Glomerular endothelial cell (primary cell): Measurements from ENCODE around the gene TMX3. TPM values are rescaled to one million over a fixed set of nuclear protein-coding genes. Genes with fewer than 3 reads are reported as not detected.

ENCODE experiments used
- total RNA-seq: library from RNA; depleted of rRNA; stranded (reverse); fragments of >200 nt; gene quantifications from 2 replicates; pipeline ENCODE4 v1.2.3, GENCODE V29; 2015

TMX3 gene
- total RNA-seq, 1 donor from 2014 or later, result 60.8 TPM

Other genes starting within 250 kb of the TMX3 start
- gene CCDC102B, start 83.0 kb upstream of the TMX3 start, total RNA-seq, result 8.2 and 65.4 TPM in 2 replicates